GM23338 (cell line): ENCODE measurements around the gene PKNOX2. TPM values are rescaled to one million over a fixed set of nuclear protein-coding genes. Genes with fewer than 3 reads are reported as not detected.

Experiments
- ATAC-seq: fragments of 200-7000 bp; cut with Tn5 transposase; 3 replicates; pipeline ENCODE4 v1.9.1; 2020
- DNase-seq: peaks from one replicate; pipeline ENCODE4 v3.0.0-alpha.2; 2015; ENCODE audit warnings: low spot score
- H2AFZ ChIP-seq: fragments of 200-600 bp; sonication (generic); 2 replicates; pipeline ENCODE4 v1.8.0; 2016; ENCODE audit warnings: antibody characterized with exemption, mild to moderate bottlenecking, moderate library complexity
- H3F3A ChIP-seq: fragments of 200-600 bp; sonication (generic); replicated peaks from 2 replicates; pipeline ENCODE4 v1.8.0; 2017; ENCODE audit warnings: antibody characterized with exemption, mixed run types, low read depth
- H3K27ac ChIP-seq: fragments of 200-600 bp; sonication (generic); 2 replicates; pipeline ENCODE4 v1.6.1; 2016; ENCODE audit warnings: low read depth
- H3K27me3 ChIP-seq: fragments of 200-600 bp; sonication (generic); 2 replicates; pipeline ENCODE4 v1.8.0; 2016; ENCODE audit warnings: mild to moderate bottlenecking, mixed run types, moderate library complexity; ENCODE audit not compliant: insufficient read depth
- H3K36me3 ChIP-seq: fragments of 200-600 bp; sonication (generic); 2 replicates; pipeline ENCODE4 v1.8.0; 2016; ENCODE audit warnings: mild to moderate bottlenecking; ENCODE audit not compliant: insufficient read depth
- H3K4me1 ChIP-seq: fragments of 200-600 bp; sonication (generic); 2 replicates; pipeline ENCODE4 v1.8.0; 2016; ENCODE audit warnings: mild to moderate bottlenecking, moderate library complexity; ENCODE audit not compliant: insufficient read depth
- H3K4me2 ChIP-seq: fragments of 200-600 bp; sonication (generic); 2 replicates; pipeline ENCODE4 v1.7.1; 2017; ENCODE audit warnings: mixed run types
- H3K4me3 ChIP-seq: fragments of 200-600 bp; sonication (generic); 2 replicates; pipeline ENCODE4 v1.6.1; 2016; ENCODE audit warnings: mixed run types
- H3K79me2 ChIP-seq: fragments of 200-600 bp; sonication (generic); replicated peaks from 2 replicates; pipeline ENCODE4 v1.8.0; 2017; ENCODE audit warnings: mild to moderate bottlenecking; ENCODE audit not compliant: insufficient read depth
- H3K9me2 ChIP-seq: fragments of 200-600 bp; sonication (generic); 2 replicates; pipeline ENCODE4 v1.8.0; 2017; ENCODE audit not compliant: insufficient read depth
- H4K20me1 ChIP-seq: fragments of 200-600 bp; sonication (generic); replicated peaks from 2 replicates; pipeline ENCODE4 v1.8.0; 2017; ENCODE audit warnings: mild to moderate bottlenecking; ENCODE audit not compliant: insufficient read depth
- H3K27ac Mint-ChIP-seq: 2 replicates; pipeline ENCODE4 v1.8.0; 2020; ENCODE audit warnings: inconsistent platforms, mild to moderate bottlenecking, moderate library complexity, mixed read lengths
- H3K27me3 Mint-ChIP-seq: 3 replicates; pipeline ENCODE4 v1.8.0; 2022; ENCODE audit warnings: low read depth, mild to moderate bottlenecking, moderate library complexity, mixed read lengths, inconsistent platforms; ENCODE audit not compliant: insufficient read depth, poor library complexity
- H3K36me3 Mint-ChIP-seq: 3 replicates; pipeline ENCODE4 v1.8.0; 2021; ENCODE audit warnings: low read depth, mild to moderate bottlenecking, inconsistent platforms, moderate library complexity, mixed read lengths
- H3K4me1 Mint-ChIP-seq: 3 replicates; pipeline ENCODE4 v1.8.0; 2020; ENCODE audit warnings: mild to moderate bottlenecking, inconsistent platforms, mixed read lengths
- H3K4me3 Mint-ChIP-seq: 3 replicates; pipeline ENCODE4 v1.8.0; 2021; ENCODE audit warnings: moderate library complexity, mild to moderate bottlenecking, inconsistent platforms, mixed read lengths
- H3K9me3 Mint-ChIP-seq: 3 replicates; pipeline ENCODE4 v1.8.0; 2020; ENCODE audit warnings: moderate library complexity, mild to moderate bottlenecking, inconsistent platforms, mixed read lengths
- CREB1 ChIP-seq: fragments of 250-450 bp; sonication (Bioruptor Pico); IDR thresholded peaks from 2 replicates; pipeline ENCODE4 v1.5.0; 2020; ENCODE audit warnings: low read depth, mild to moderate bottlenecking, moderate library complexity
- EZH2 ChIP-seq: fragments of 200-600 bp; sonication (generic); IDR thresholded peaks from one replicate; pipeline ENCODE4 v1.8.0; 2017; ENCODE audit warnings: antibody characterized with exemption, mild to moderate bottlenecking, low read depth; ENCODE audit not compliant: unreplicated experiment
- EZH2phosphoT487 ChIP-seq: fragments of 200-600 bp; sonication (generic); IDR thresholded peaks from one replicate; pipeline ENCODE4 v1.8.1; 2018; ENCODE audit warnings: antibody characterized with exemption; ENCODE audit not compliant: unreplicated experiment
- ZNF114 ChIP-seq: fragments of 250-450 bp; sonication (Bioruptor Pico); IDR thresholded peaks from 2 replicates; pipeline ENCODE4 v1.5.0; 2020; ENCODE audit warnings: mild to moderate bottlenecking, moderate library complexity
- ZNF331 ChIP-seq: fragments of 250-450 bp; sonication (Bioruptor Pico); IDR thresholded peaks from 2 replicates; pipeline ENCODE4 v1.5.0; 2020; ENCODE audit warnings: low read depth, mild to moderate bottlenecking, moderate library complexity
- polyA plus RNA-seq: library from polyadenylated mRNA; unstranded; fragments of >200 nt; fragmentation: Nextera tagmentation; extraction: Ambion mirVana; gene quantifications from 2 replicates; pipeline ENCODE4 v1.2.1, GENCODE V29; 2016
- total RNA-seq: library from RNA; depleted of rRNA; stranded (reverse); fragments of >200 nt; shearing (Covaris generic); gene quantifications from 2 replicates; pipeline ENCODE4 v1.2.3, GENCODE V29; 2014
- TF ChIP-seq, protein P1 (sequence below): fragments of 250-450 bp; sonication (Bioruptor Pico); IDR thresholded peaks from 2 replicates; pipeline ENCODE4 v1.5.0; 2020; ENCODE audit warnings: mild to moderate bottlenecking, moderate library complexity
- TF ChIP-seq, protein P2 (sequence below): IDR thresholded peaks from one replicate; pipeline ENCODE4 v1.6.1; 2018; ENCODE audit warnings: antibody characterized with exemption; ENCODE audit not compliant: unreplicated experiment

Gene PKNOX2
- total and polyA plus RNA-seq, 2 experiments from 2014 or later, result 0.42 to 0.83 TPM

DNA sequence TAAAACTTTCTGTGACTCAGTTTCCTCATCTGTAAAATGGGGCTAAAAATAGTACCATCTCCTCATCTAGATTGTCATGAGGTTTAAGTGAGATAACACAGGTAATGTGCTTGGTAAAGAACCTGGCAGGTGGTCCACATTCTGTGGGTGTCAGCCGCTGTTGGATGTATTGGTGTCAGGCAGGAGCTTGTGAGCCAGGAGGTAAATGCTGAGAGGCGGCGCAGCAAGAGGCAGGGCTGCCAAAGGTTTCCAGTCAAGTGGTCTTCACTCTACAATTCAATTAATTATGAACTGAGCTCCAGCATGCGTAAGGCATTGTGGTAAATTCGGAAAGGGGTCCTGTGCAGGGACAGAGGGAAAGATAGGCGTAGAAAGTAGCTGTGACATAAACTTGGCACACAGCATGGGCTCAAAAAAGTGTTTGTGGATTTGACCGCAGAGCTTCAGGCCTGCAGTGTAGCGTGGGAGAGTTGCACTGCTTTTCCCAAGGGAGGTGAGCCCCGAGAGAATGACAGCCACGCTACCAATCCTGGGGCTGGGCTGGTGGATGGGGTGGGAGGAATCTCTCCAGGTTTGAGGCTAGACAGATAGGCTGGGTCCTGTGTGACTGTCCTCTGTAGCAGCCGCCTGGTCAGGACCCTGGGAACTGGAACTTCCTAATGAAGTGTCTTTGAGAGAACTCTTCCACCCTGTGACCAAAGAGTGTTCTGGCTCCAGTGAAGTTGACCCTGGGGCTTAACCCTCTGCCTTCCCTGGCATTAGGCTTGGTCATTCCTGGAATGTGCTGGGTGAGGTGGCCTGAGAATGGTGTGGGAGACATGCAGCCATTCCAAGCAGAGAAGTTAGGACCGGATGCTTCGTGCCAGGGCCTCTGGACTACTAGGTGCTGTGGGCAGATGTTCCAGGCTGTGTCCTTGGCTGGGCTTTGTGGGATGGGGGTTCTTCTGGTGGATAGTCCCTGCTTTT is 209.2 kb downstream of the PKNOX2 start (continued):
- TF ChIP-seq, protein P1, sequence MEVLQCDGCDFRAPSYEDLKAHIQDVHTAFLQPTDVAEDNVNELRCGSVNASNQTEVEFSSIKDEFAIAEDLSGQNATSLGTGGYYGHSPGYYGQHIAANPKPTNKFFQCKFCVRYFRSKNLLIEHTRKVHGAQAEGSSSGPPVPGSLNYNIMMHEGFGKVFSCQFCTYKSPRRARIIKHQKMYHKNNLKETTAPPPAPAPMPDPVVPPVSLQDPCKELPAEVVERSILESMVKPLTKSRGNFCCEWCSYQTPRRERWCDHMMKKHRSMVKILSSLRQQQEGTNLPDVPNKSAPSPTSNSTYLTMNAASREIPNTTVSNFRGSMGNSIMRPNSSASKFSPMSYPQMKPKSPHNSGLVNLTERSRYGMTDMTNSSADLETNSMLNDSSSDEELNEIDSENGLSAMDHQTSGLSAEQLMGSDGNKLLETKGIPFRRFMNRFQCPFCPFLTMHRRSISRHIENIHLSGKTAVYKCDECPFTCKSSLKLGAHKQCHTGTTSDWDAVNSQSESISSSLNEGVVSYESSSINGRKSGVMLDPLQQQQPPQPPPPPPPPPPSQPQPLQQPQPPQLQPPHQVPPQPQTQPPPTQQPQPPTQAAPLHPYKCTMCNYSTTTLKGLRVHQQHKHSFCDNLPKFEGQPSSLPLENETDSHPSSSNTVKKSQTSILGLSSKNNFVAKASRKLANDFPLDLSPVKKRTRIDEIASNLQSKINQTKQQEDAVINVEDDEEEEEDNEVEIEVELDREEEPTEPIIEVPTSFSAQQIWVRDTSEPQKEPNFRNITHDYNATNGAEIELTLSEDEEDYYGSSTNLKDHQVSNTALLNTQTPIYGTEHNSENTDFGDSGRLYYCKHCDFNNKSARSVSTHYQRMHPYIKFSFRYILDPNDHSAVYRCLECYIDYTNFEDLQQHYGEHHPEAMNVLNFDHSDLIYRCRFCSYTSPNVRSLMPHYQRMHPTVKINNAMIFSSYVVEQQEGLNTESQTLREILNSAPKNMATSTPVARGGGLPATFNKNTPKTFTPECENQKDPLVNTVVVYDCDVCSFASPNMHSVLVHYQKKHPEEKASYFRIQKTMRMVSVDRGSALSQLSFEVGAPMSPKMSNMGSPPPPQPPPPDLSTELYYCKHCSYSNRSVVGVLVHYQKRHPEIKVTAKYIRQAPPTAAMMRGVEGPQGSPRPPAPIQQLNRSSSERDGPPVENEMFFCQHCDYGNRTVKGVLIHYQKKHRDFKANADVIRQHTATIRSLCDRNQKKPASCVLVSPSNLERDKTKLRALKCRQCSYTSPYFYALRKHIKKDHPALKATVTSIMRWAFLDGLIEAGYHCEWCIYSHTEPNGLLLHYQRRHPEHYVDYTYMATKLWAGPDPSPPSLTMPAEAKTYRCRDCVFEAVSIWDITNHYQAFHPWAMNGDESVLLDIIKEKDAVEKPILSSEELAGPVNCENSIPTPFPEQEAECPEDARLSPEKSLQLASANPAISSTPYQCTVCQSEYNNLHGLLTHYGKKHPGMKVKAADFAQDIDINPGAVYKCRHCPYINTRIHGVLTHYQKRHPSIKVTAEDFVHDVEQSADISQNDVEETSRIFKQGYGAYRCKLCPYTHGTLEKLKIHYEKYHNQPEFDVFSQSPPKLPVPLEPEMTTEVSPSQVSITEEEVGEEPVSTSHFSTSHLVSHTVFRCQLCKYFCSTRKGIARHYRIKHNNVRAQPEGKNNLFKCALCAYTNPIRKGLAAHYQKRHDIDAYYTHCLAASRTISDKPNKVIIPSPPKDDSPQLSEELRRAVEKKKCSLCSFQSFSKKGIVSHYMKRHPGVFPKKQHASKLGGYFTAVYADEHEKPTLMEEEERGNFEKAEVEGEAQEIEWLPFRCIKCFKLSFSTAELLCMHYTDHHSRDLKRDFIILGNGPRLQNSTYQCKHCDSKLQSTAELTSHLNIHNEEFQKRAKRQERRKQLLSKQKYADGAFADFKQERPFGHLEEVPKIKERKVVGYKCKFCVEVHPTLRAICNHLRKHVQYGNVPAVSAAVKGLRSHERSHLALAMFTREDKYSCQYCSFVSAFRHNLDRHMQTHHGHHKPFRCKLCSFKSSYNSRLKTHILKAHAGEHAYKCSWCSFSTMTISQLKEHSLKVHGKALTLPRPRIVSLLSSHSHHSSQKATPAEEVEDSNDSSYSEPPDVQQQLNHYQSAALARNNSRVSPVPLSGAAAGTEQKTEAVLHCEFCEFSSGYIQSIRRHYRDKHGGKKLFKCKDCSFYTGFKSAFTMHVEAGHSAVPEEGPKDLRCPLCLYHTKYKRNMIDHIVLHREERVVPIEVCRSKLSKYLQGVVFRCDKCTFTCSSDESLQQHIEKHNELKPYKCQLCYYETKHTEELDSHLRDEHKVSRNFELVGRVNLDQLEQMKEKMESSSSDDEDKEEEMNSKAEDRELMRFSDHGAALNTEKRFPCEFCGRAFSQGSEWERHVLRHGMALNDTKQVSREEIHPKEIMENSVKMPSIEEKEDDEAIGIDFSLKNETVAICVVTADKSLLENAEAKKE, result no peak
- TF ChIP-seq, protein P2, sequence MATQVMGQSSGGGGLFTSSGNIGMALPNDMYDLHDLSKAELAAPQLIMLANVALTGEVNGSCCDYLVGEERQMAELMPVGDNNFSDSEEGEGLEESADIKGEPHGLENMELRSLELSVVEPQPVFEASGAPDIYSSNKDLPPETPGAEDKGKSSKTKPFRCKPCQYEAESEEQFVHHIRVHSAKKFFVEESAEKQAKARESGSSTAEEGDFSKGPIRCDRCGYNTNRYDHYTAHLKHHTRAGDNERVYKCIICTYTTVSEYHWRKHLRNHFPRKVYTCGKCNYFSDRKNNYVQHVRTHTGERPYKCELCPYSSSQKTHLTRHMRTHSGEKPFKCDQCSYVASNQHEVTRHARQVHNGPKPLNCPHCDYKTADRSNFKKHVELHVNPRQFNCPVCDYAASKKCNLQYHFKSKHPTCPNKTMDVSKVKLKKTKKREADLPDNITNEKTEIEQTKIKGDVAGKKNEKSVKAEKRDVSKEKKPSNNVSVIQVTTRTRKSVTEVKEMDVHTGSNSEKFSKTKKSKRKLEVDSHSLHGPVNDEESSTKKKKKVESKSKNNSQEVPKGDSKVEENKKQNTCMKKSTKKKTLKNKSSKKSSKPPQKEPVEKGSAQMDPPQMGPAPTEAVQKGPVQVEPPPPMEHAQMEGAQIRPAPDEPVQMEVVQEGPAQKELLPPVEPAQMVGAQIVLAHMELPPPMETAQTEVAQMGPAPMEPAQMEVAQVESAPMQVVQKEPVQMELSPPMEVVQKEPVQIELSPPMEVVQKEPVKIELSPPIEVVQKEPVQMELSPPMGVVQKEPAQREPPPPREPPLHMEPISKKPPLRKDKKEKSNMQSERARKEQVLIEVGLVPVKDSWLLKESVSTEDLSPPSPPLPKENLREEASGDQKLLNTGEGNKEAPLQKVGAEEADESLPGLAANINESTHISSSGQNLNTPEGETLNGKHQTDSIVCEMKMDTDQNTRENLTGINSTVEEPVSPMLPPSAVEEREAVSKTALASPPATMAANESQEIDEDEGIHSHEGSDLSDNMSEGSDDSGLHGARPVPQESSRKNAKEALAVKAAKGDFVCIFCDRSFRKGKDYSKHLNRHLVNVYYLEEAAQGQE, result no peak

DNA sequence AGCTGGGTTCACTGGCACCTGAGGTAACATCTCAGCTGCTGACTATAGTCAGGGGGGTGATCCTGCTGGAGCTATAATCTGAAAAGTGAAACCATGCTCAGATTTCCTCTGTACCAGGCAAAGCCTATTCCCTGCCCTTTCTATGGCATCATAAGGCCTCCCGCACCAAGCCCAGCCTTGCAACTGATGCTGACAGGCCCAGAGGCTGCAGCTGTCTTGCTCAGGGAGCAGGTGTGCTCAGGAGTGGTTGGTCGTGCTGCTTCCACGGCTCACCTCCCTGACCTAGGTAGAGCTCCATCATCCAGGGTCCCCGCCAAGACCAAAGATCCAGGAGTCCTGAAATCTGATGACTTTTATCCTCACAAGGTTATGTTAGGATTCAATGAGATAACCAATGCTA is 209.8 kb downstream of the PKNOX2 start:
- H3K4me3 Mint-ChIP-seq, result no peak overlapping the region
- peaks cover 53% of the 10 kb centered on the region for H3K4me1 Mint-ChIP-seq
- TF ChIP-seq ZNF331 (no peak), ZNF114 (CRISPR knock-in tag) (no peak), CREB1 (CRISPR knock-in tag) (no peak), EZH2phosphoT487 (no peak), EZH2 (no peak)
- TF ChIP-seq, protein P2, result no peak

More for the DNA sequence above, 209.8 kb downstream of the PKNOX2 start:
- no peaks in the 10 kb centered on the region for H3K79me2 ChIP-seq
- no peak overlapping the region for H3K27ac ChIP-seq
- DNase-seq (no peak), ATAC-seq (no peak)
- no peak overlapping the region for H3K4me3 ChIP-seq
- H3K36me3 ChIP-seq, result no peaks in the 10 kb centered on the region
- no peaks in the 10 kb centered on the region for H3K27me3 ChIP-seq
- no peak overlapping the region for H3K4me2 ChIP-seq
- Mint-ChIP-seq H3K36me3 (no peaks in the 10 kb centered on the region; the same call in 2 of the 3 replicates), H3K27ac (no peak overlapping the region), H3K27me3 (peaks cover 18% of the 10 kb centered on the region), H3K9me3 (no peaks in the 10 kb centered on the region)
- 0 out of 2 replicates have a peak, but pooled peaks cover 7% of the 10 kb centered on the region for H3K9me2 ChIP-seq
- peaks cover 8% of the 10 kb centered on the region; the same call in 1 of the 2 replicates for H3F3A ChIP-seq
- peaks cover 28% of the 10 kb centered on the region for H3K4me1 ChIP-seq
- H4K20me1 ChIP-seq, result no peaks in the 10 kb centered on the region
- H2AFZ ChIP-seq, result no peak overlapping the region
